ENCODE results near the gene ZFYVE9. TPM values are rescaled to one million over a fixed set of nuclear protein-coding genes. Genes with fewer than 3 reads are reported as not detected.
A peak's percentile ranks its signal among the peaks of the same experiment; 100 is the strongest.

The ZFYVE9 gene
- total and polyA plus RNA-seq, 9 of the 15 experiments (the other 6 are each of a cell fraction or from before 2014, with no cell fraction given) = 0.52 to 14.4 (median 8.9) TPM

DNA sequence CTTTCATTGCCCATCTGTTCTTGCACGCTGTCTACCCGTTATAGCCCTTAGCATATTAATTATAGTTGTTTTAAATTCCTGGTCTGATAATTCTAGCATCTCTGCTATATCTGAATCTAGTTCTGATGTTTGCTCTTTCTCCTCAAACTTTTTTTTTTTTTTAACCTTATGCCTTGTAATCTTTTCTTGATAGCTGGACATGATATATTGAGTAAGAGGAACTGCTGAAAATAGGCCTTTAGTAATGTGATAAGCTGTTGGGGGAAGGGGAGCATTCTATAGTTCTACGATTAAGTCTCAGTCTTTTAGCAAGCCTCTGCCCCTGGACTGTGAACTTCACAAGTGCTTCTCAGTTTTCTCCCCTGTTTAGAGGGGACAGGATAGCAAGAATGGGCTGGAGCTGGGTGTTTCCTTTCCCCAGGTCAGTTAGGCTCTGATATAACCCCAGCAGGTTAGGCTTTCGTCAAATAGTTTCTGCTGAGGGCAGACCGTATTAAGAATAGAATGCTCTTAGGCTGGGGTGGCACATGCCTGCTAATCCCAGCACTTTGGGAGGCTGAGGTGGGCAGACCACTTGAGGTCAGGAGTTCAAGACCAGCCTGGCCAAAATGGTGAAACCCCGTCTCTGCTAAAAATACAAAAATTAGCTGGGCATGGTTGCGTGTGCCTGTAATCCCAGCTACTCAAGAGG, 62.2 kb downstream of the ZFYVE9 start (continued):
- TF ChIP-seq, protein P1, sequence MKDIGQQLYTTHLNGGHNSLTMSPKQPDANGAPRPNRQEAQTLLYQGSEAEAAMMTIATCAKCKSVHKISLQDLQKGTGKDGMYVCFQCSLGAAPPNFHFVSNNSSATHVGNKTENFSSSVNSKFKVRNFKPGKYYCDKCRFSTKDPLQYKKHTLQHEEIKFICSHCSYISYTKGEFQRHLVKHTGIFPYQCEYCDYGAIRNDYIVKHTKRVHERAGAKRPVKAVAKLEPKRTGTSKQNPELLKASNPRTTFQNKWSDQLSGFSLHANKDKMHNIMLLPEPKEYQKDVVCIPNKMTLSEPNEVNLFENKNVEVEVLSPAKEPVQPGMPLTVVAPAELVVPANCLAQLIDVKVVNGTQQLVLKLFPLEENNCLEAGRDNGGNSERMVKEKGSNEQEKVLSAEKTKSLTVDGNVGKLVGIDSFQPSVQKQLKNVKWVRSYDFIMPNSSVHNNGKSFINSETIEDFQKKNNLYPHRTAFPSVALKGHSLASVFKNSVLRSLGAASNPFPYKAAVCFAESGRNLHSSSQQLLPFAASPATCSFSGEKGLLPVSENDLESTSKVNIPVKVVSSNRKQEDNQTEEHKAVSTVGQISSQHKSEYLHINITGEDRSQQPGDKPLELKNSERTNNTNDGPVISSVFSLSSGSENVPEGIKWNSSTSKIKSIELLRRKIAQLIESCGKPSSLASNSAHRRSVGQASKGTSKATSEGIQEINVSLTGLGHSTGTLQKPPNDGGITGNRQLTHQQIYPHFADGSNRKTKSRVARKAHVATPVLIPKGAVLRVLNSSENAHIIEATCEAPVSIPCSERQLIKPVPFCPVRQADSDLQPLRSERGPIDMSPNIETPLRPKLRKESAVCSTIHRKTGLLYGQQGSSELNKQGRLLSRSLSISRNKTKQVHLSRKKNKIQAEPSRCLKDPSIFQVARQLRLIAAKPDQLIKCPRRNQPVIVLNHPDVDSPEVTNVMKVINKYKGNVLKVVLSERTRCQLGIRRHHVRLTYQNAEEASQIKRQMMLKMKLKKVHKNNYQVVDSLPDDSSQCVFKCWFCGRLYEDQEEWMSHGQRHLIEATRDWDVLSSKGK (CRISPR knock-in tag; IDR thresholded peaks at IDR 0.05) = no peak
- TF ChIP-seq FOSL1 (tag; conservative IDR thresholded peaks at IDR 0.05) (no peak), E2F3 (CRISPR knock-in tag; IDR thresholded peaks at IDR 0.05) (no peak), SETDB1 (IDR thresholded peaks at IDR 0.05; ENCODE audit: low read length) (no peak), SLC30A9 (CRISPR knock-in tag; IDR thresholded peaks at IDR 0.05) (no peak), NONO (IDR thresholded peaks at IDR 0.05; ENCODE audit: low read depth in 2 of 2, low read length in 1 of 2) (no peak), ZNF408 (CRISPR knock-in tag; IDR thresholded peaks at IDR 0.05; ENCODE audit: low read depth) (no peak), TEAD2 (tag; IDR thresholded peaks at IDR 0.05) (no peak), KDM2B (CRISPR knock-in tag; IDR thresholded peaks at IDR 0.05) (no peak), CBX2 (IDR thresholded peaks at IDR 0.05; ENCODE audit: insufficient read depth, low read length, poor library complexity, severe bottlenecking) (no peak), CBFA2T2 (conservative IDR thresholded peaks at IDR 0.05) (peak; percentile 37; the same call in 1 of the 2 replicates), SMARCE1 (IDR thresholded peaks at IDR 0.05) (peak; percentile 81), ZNF174 (CRISPR knock-in tag; IDR thresholded peaks at IDR 0.05) (no peak), DPF2 (IDR thresholded peaks at IDR 0.05) (peak; percentile 91)
- TF ChIP-seq, protein P2, sequence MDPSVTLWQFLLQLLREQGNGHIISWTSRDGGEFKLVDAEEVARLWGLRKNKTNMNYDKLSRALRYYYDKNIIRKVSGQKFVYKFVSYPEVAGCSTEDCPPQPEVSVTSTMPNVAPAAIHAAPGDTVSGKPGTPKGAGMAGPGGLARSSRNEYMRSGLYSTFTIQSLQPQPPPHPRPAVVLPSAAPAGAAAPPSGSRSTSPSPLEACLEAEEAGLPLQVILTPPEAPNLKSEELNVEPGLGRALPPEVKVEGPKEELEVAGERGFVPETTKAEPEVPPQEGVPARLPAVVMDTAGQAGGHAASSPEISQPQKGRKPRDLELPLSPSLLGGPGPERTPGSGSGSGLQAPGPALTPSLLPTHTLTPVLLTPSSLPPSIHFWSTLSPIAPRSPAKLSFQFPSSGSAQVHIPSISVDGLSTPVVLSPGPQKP (CRISPR knock-in tag; IDR thresholded peaks at IDR 0.05) = no peak
- TF ChIP-seq, protein P3, sequence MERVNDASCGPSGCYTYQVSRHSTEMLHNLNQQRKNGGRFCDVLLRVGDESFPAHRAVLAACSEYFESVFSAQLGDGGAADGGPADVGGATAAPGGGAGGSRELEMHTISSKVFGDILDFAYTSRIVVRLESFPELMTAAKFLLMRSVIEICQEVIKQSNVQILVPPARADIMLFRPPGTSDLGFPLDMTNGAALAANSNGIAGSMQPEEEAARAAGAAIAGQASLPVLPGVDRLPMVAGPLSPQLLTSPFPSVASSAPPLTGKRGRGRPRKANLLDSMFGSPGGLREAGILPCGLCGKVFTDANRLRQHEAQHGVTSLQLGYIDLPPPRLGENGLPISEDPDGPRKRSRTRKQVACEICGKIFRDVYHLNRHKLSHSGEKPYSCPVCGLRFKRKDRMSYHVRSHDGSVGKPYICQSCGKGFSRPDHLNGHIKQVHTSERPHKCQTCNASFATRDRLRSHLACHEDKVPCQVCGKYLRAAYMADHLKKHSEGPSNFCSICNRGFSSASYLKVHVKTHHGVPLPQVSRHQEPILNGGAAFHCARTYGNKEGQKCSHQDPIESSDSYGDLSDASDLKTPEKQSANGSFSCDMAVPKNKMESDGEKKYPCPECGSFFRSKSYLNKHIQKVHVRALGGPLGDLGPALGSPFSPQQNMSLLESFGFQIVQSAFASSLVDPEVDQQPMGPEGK (CRISPR knock-in tag; IDR thresholded peaks at IDR 0.05; ENCODE audit: borderline replicate concordance) = no peak
- TF ChIP-seq, protein P4, sequence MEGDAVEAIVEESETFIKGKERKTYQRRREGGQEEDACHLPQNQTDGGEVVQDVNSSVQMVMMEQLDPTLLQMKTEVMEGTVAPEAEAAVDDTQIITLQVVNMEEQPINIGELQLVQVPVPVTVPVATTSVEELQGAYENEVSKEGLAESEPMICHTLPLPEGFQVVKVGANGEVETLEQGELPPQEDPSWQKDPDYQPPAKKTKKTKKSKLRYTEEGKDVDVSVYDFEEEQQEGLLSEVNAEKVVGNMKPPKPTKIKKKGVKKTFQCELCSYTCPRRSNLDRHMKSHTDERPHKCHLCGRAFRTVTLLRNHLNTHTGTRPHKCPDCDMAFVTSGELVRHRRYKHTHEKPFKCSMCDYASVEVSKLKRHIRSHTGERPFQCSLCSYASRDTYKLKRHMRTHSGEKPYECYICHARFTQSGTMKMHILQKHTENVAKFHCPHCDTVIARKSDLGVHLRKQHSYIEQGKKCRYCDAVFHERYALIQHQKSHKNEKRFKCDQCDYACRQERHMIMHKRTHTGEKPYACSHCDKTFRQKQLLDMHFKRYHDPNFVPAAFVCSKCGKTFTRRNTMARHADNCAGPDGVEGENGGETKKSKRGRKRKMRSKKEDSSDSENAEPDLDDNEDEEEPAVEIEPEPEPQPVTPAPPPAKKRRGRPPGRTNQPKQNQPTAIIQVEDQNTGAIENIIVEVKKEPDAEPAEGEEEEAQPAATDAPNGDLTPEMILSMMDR (IDR thresholded peaks at IDR 0.05 in 2 of 3, conservative IDR thresholded peaks at IDR 0.05 in 1 of 3; ENCODE audit: insufficient read depth in 2 of 3, low read depth in 1 of 3, low read length in 3 of 3) = no peak

Measured in K562 (cell line).